Panc1 (cell line): Measurements from ENCODE around the gene CHTF8. TPM values are rescaled to one million over a fixed set of nuclear protein-coding genes. Genes with fewer than 3 reads are reported as not detected.

Experiments used
- ATAC-seq: fragments of 200-7000 bp; cut with Tn5 transposase; 2 replicates; pipeline ENCODE4 v1.9.1; 2020; ENCODE audit warnings: mild to moderate bottlenecking, moderate library complexity
- BruUV-seq: library from RNA; stranded (reverse); fragments of 400-500 nt; replicated peaks from 2 replicates; lab custom pipeline; 2021; lab: Mats Ljungman, UMichigan
- CTCF ChIA-PET: fragments of 300-600 bp; sonication (Branson Sonifier 250); formaldehyde crosslinking; loops from one replicate; lab custom pipeline; 2022; ENCODE audit warnings: antibody characterized with exemption; lab: Charles Lee
- POLR2A ChIA-PET: fragments of 300-600 bp; sonication (Branson Sonifier 250); formaldehyde crosslinking; loops from one replicate; lab custom pipeline; 2022; ENCODE audit warnings: antibody characterized with exemption; lab: Charles Lee
- DNase-seq: peaks from one replicate; pipeline ENCODE4 v3.0.0-alpha.2; 2010; ENCODE audit warnings: low read depth, low spot score
- H3K27ac ChIP-seq: 2 replicates; pipeline ENCODE4 v1.5.1; 2011; ENCODE audit warnings: mild to moderate bottlenecking, low read length, inconsistent platforms
- H3K27me3 ChIP-seq: fragments of 200-500 bp; sonication (Bioruptor generic); 2 replicates; pipeline ENCODE4 v1.6.0; 2014; ENCODE audit warnings: low read length, inconsistent platforms; ENCODE audit not compliant: control insufficient read depth, insufficient read depth
- H3K36me3 ChIP-seq: fragments of 200-500 bp; sonication (Bioruptor generic); 2 replicates; pipeline ENCODE4 v1.5.1; 2014; ENCODE audit warnings: inconsistent platforms, mild to moderate bottlenecking, low read length, moderate library complexity; ENCODE audit not compliant: control insufficient read depth, insufficient read depth
- H3K4me1 ChIP-seq: 2 replicates; pipeline ENCODE4 v1.5.1; 2011; ENCODE audit warnings: inconsistent platforms, mild to moderate bottlenecking, low read length, moderate library complexity; ENCODE audit not compliant: control insufficient read depth, insufficient read depth
- H3K4me3 ChIP-seq, 2 experiments: 2 replicates each; pipeline ENCODE4 v1.5.1; 2011 to 2012; ENCODE audit warnings: low read depth in 2 of 2, low read length in 2 of 2, mild to moderate bottlenecking in 2 of 2, inconsistent platforms in 1 of 2, moderate library complexity in 1 of 2
- H3K9me3 ChIP-seq: fragments of 200-500 bp; sonication (Bioruptor generic); 2 replicates; pipeline ENCODE4 v1.5.1; 2014; ENCODE audit warnings: low read depth, mild to moderate bottlenecking, inconsistent platforms, low read length, moderate library complexity; ENCODE audit not compliant: control insufficient read depth, insufficient read depth
- CTCF ChIP-seq: fragments of 450-650 bp; IDR thresholded peaks from 2 replicates; pipeline ENCODE4 v1.5.1; 2017; ENCODE audit warnings: mild to moderate bottlenecking
- POLR2AphosphoS5 ChIP-seq: IDR thresholded peaks from 2 replicates; pipeline ENCODE4 v1.6.1; 2012; ENCODE audit warnings: mild to moderate bottlenecking, low read depth, low read length, moderate library complexity
- SIN3A ChIP-seq: IDR thresholded peaks from 2 replicates; pipeline ENCODE4 v1.6.1; 2012; ENCODE audit warnings: low read depth, mild to moderate bottlenecking, low read length, moderate library complexity, borderline replicate concordance; ENCODE audit not compliant: insufficient read depth
- TCF7L2 ChIP-seq: IDR thresholded peaks from 2 replicates; pipeline ENCODE4 v1.6.1; 2011; ENCODE audit warnings: mild to moderate bottlenecking, low read depth, low read length, inconsistent platforms
- in situ Hi-C: cut with HindIII; loops from 2 replicates; pipeline ENCODE4 v1.10.0; 2016; ENCODE audit warnings: low sequenced_read_pairs, low pct_unique_long_range_greater_than_20kb
- intact Hi-C: fragments of 100-400 bp; cut with micrococcal nuclease; formaldehyde crosslinking; loops from one replicate; pipeline ENCODE4 v1.10.0; 2022; ENCODE audit not compliant: unreplicated experiment
- total RNA-seq: library from RNA; stranded (reverse); gene quantifications from one replicate; pipeline ENCODE4 v1.2.1, GENCODE V29; 2021; ENCODE audit not compliant: unreplicated experiment
- TF ChIP-seq, protein P1 (sequence below), 2 experiments: IDR thresholded peaks; 2 replicates each; pipeline ENCODE4 v1.6.1; 2011 to 2012; ENCODE audit warnings: low read depth in 2 of 2, control low read depth in 1 of 2, low read length in 1 of 2, mild to moderate bottlenecking in 1 of 2, moderate library complexity in 1 of 2; ENCODE audit not compliant: insufficient read depth in 1 of 2

The CHTF8 gene
- total RNA-seq, 1 experiment from 2014 or later, result 116 TPM

DNA sequence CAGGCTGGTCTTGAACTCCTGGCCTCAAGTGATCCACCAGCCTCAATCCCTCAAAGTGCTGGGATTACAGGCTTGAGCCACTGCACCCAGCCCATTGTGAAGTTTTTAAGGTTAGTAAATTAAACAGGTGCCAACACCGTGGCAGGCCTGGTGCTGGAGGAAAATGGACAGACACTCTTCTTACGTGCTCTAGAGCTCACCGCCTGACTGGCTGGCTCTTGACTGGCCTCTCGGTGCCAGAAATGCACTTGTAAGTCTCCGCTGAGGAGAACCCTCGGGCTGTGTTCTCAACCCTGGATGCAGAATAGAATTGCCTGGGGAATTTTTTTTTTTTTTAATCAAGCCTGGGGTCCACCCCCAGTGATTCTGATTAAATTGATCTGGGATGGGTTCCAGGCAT is 37.2 kb downstream of the CHTF8 start:
- TF ChIP-seq SIN3A, result no peak
- TF ChIP-seq, protein P1, sequence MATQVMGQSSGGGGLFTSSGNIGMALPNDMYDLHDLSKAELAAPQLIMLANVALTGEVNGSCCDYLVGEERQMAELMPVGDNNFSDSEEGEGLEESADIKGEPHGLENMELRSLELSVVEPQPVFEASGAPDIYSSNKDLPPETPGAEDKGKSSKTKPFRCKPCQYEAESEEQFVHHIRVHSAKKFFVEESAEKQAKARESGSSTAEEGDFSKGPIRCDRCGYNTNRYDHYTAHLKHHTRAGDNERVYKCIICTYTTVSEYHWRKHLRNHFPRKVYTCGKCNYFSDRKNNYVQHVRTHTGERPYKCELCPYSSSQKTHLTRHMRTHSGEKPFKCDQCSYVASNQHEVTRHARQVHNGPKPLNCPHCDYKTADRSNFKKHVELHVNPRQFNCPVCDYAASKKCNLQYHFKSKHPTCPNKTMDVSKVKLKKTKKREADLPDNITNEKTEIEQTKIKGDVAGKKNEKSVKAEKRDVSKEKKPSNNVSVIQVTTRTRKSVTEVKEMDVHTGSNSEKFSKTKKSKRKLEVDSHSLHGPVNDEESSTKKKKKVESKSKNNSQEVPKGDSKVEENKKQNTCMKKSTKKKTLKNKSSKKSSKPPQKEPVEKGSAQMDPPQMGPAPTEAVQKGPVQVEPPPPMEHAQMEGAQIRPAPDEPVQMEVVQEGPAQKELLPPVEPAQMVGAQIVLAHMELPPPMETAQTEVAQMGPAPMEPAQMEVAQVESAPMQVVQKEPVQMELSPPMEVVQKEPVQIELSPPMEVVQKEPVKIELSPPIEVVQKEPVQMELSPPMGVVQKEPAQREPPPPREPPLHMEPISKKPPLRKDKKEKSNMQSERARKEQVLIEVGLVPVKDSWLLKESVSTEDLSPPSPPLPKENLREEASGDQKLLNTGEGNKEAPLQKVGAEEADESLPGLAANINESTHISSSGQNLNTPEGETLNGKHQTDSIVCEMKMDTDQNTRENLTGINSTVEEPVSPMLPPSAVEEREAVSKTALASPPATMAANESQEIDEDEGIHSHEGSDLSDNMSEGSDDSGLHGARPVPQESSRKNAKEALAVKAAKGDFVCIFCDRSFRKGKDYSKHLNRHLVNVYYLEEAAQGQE (IDR thresholded peaks at IDR 0.05; ENCODE audit: insufficient read depth in 1 of 2, low read depth in 2 of 2, low read length in 1 of 2), result no peak
- TF ChIP-seq CTCF, result no peak
- TF ChIP-seq TCF7L2, result no peak
- no peak for TF ChIP-seq POLR2AphosphoS5
- no peaks in the 10 kb centered on the region for H3K27me3 ChIP-seq
- H3K4me1 ChIP-seq, result no peaks in the 10 kb centered on the region
- H3K4me3 ChIP-seq, result no peak overlapping the region
- H3K27ac ChIP-seq, result no peak overlapping the region
- ChIA-PET CTCF (interaction anchor here (0.7 kb wide), 1 partner anchor 704 kb away, joined by 4 read pairs; no protein-coding TSS in a partner anchor), POLR2A (no interaction called here)
- no TSS peak for BruUV-seq
- H3K36me3 ChIP-seq, result no peaks in the 10 kb centered on the region
- H3K9me3 ChIP-seq, result no peaks in the 10 kb centered on the region
- in situ Hi-C loops, result no loop called here
- DNase-seq, result no peak
- ATAC-seq, result no peak
- intact Hi-C loops, result no loop called here

DNA sequence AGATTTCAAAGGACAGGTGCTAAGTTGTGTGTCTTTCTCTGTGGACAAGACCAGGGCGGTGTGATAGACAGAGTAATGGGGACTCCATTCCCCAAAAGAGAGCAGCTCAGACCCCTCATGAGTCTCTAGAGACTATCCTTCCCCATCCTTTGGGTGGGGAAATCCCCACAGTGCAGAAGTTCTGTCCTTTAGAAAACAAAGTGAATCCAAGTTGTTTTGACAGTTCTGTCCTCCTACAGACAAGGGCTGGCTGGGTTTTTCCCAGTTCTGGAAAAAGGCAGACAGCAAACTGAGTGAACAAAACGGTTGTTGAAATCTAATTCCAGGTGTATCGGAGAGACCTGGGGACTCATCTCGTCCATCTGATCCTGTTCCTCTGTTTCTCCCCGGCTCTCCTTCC is 37.9 kb downstream of the CHTF8 start:
- intact Hi-C loops, result no loop called here
- TF ChIP-seq TCF7L2, result no peak
- no peak for TF ChIP-seq CTCF
- no peak for TF ChIP-seq POLR2AphosphoS5
- TF ChIP-seq, protein P1 (IDR thresholded peaks at IDR 0.05; ENCODE audit: insufficient read depth in 1 of 2, low read depth in 2 of 2, low read length in 1 of 2), result no peak

More for the DNA sequence above, 37.9 kb downstream of the CHTF8 start:
- peaks cover 6% of the 10 kb centered on the region; the same call in 1 of the 2 replicates for H3K4me1 ChIP-seq
- no peaks in the 10 kb centered on the region for H3K27me3 ChIP-seq
- no TSS peak for BruUV-seq
- in situ Hi-C loops, result no loop called here
- ChIA-PET POLR2A (interaction anchor here (0.6 kb wide), 1 partner anchor 28 kb away, joined by 3 read pairs; no protein-coding TSS in a partner anchor), CTCF (no interaction called here)
- no peaks in the 10 kb centered on the region for H3K36me3 ChIP-seq
- H3K27ac ChIP-seq, result no peak overlapping the region
- DNase-seq, result no peak
- H3K9me3 ChIP-seq, result no peaks in the 10 kb centered on the region
- no peak overlapping the region for H3K4me3 ChIP-seq
- ATAC-seq, result no peak
